Adrenal gland (tissue), 5 donors: ENCODE data around the gene IL18R1.

Experiments used
- CTCF ChIP-seq, 6 experiments: fragments of 450-650 bp in 4 of 6; fragments of 200-600 bp in 2 of 6; sonication (generic) in 1 of 6; IDR thresholded peaks; 1 replicate in 5 of 6; 2 replicates in 1 of 6; pipeline versions ENCODE4 v1.5.1 to v1.8.0; 2016 to 2021; ENCODE audit warnings: antibody characterized with exemption in 6 of 6, mild to moderate bottlenecking in 2 of 6, moderate library complexity in 1 of 6
- POLR2A ChIP-seq, 2 donors: fragments of 450-650 bp; IDR thresholded peaks; one replicate each; pipeline ENCODE4 v1.6.1; 2017; ENCODE audit warnings: antibody characterized with exemption in 2 of 2, mild to moderate bottlenecking in 2 of 2, moderate library complexity in 1 of 2
- donor health status: DM: no; HTN: no; CAD: no.

- TF ChIP-seq CTCF (IDR thresholded peaks at IDR 0.05) (no peak), POLR2A (IDR thresholded peaks at IDR 0.05) (no peak)
Observed at GRCh38 chr2:102383722-102384121, 28.1 kb downstream of the IL18R1 start.
